Left cardiac atrium (tissue), 4 donors: Measurements from ENCODE around the gene FAM168A. TPM values are rescaled to one million over a fixed set of nuclear protein-coding genes. Genes with fewer than 3 reads are reported as not detected.

Experiments
- ATAC-seq, 2 donors: fragments of 200-7000 bp; cut with Tn5 transposase; one replicate each; pipeline ENCODE4 v1.9.1; 2020; ENCODE audit warnings: mild to moderate bottlenecking in 2 of 2, moderate library complexity in 2 of 2
- DNase-seq: peaks from one replicate; pipeline ENCODE4 v3.0.0-alpha.2; 2020
- intact Hi-C, 2 donors: fragments of 100-400 bp; cut with DNase I; formaldehyde crosslinking; loops; one replicate each; pipeline versions ENCODE4 v1.14.1 to v1.15.1; 2022 to 2023
- total RNA-seq, 2 donors: library from RNA; stranded (reverse); fragmentation: NEBNext Ultra II Directional; extraction: Animal tissue kit (Norgen Biotek cat#: 25700); gene quantifications; one replicate each; pipeline ENCODE4 v1.2.1, GENCODE V29; 2021
- donor health status: DM: no; HTN: yes; CAD: no.
- donor health status: DM: no; HTN: yes; CAD: no; lungs with severe emphysema.
- donor health status: DM: yes; HTN: yes; CAD: no.
- donor health status: Dilated cardiomyopathy.

Gene FAM168A
- total RNA-seq, 2 donors from 2014 or later = 31.5 to 35.2 TPM

GRCh38 chr11:73399636-73400035 lies 198.3 kb downstream of the FAM168A start:
- DNase-seq = no peak
- intact Hi-C loops = no loop called here
- ATAC-seq = no peak

- ATAC-seq = peak; percentile 19
- intact Hi-C loops = no loop called here
- no peak for DNase-seq
Observed at GRCh38 chr11:73399159-73399590, 198.7 kb downstream of the FAM168A start.

DNA sequence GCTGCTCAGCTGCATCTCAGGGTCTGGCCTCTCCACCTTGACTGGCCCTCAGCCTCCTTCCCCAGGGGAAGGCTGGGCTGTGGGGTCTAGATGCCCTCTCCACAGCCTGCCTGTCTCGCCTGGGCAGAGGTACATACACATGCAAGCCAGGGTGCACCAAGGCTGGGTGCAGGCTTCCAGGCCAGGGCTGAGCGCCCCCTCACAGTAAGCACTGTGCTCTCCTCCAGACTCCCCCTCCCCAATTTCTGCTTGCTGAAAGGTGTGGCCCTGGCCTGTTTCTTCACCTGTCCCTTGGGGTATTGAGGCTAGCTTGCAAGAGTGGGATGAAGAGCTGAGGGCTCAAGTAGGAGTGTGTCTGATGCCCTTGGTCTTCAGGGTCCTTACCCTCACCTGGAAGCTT lies 199.2 kb downstream of the FAM168A start:
- intact Hi-C loops = no loop called here
- ATAC-seq (no peak), DNase-seq (no peak)

DNA sequence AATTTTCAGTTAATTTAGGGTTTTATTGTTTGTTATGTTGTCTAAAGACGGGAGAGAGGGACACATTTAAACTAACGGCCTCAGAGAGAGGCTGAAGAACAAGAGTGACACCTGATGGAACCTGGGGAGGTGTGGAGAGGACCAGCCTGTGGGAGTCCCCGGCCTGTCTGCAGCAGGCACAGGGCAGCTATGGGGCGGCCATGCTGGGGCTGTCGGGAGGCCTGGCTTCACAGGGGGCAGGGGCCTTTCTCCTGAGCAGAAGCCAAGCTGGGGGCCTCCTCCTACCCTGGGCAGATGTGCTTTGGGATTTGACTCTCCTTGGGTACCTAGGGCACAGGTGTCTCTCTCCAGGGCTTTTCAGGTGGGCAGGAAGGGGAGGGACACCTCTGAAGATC lies 199.8 kb downstream of the FAM168A start:
- intact Hi-C loops = no loop called here
- ATAC-seq (no peak), DNase-seq (no peak)

DNA sequence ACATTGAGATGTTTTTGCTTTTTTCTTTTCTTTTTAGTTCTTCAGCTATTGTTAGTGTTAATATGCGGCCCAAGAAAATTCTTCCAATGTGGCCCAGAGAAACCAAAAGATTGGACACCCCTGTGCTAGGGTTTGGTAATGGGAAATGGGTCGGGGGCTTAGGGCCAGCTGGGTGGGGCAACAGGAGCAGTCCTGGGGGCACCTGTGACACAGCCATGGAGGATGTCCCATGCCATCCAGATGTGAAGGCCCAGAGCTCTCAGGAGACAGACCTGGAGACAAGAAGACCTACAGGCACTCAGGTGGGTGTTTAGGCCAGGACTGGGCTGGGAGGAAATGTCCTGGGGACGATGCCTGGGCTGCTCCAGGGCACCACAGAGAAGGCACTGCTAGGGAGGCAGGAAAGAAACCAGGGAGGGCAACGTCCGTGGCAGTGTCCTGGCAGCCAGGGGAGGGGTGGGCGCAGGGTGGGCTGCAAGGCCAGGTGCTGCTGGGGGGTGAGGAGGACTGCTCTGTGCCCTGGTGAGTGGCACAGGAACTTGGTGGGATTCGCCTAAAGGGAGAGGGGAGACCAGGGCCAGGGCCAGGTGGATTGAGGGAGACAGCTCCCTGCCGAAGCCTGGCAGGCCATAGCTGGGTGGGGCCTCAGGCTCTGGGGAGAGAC lies 200.3 kb downstream of the FAM168A start:
- no peak for ATAC-seq
- DNase-seq = no peak
- intact Hi-C loops = no loop called here

DNA sequence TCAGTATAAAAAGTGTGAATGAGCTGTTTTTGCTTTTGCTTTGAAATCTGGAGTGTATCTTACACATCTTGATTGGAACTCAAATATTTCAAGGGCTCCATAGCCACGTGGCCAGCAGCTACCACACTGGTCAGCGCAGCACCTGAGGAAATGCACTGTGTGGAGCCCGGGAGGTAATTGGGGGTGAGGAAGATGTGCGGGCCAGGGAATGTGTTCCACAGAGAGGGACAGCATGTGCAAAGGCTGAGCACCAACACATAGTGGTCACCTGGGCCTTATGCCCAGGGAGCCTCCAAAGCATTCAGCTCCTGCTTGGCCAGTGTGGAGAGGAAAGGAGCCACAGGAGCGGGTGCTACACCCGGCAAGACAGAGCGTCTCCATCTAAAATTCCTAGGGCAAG lies 200.9 kb downstream of the FAM168A start:
- ATAC-seq (no peak), DNase-seq (peak; percentile 14)
- intact Hi-C loops = no loop called here

DNA sequence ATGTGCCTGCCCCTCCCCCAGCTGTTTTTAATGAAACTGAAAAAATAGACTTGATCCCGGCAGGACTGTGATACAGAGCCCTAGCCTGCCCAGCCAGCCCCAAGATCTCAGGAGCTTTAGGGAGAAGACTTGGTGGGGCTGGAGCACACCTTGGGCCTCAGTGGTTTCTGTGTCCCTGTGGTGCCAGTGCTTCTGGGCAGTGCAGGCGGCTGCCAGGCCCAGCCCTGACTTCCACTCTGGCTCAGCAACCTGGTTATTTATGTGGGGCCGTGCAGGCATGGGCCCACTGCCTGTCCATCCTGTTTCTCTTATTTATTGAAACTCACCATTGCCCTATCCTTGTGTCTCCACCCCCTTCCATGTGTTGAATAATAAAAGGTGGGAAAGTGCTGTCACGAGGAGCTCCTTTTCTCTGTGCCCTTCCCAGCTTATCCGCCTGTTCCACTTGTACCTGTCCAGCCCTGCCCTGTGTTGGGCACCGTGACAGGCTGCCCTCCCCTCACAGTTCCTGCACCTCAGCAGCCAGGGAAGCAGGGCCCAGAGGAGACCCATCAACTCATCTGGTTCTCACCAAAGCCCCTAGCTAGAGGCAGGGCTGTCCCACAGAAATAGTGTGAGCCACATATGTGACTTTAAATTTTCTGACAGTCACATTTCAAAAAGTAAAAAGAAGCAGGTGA lies 201.5 kb downstream of the FAM168A start:
- ATAC-seq (no peak), DNase-seq (peak; percentile 9)
- intact Hi-C loops = no loop called here

- intact Hi-C loops = no loop called here
- no peak for ATAC-seq
- DNase-seq = peak; percentile 16
Observed at GRCh38 chr11:73395297-73396208, 202.4 kb downstream of the FAM168A start.

GRCh38 chr11:73394416-73395296 lies 203.3 kb downstream of the FAM168A start:
- intact Hi-C loops = loop anchor here (5.0 kb wide), 2 partner anchors 42 to 87 kb away; partner anchors contain the start of gene ARHGEF17 (in 1 of the 2)
- ATAC-seq = no peak

GRCh38 chr11:73393479-73394415 lies 204.2 kb downstream of the FAM168A start:
- ATAC-seq (peak; percentile 61 to 74), DNase-seq (peak; percentile 72)
- intact Hi-C loops = loop anchor here (5.0 kb wide), 2 partner anchors 41 to 86 kb away; partner anchors contain the start of gene ARHGEF17 (in 1 of the 2)

More at GRCh38 chr11:73394416-73395296, 203.3 kb downstream of the FAM168A start:
- DNase-seq = peak; percentile 13

DNA sequence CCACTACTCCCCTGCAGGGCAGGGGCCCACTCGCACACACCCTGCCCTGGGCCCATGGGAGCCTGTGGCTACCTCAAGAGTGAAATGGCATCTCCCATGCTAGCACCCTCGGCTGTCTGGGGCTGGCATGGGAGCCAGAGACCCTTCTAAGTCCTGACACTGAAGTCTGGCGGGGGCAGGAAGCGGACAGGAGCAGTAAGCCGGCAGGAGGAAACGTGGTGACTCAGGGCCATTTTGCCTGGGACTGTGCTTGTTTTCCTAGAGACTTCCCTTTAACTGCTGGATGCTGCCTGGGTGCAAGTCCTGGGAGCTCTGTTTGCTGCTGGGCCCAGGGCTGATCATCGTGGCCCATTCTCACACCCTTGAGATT lies 204.9 kb downstream of the FAM168A start:
- ATAC-seq (no peak), DNase-seq (peak; percentile 20)
- intact Hi-C loops = loop anchor here (5.0 kb wide), 2 partner anchors 41 to 86 kb away; partner anchors contain the start of gene ARHGEF17 (in 1 of the 2)

DNA sequence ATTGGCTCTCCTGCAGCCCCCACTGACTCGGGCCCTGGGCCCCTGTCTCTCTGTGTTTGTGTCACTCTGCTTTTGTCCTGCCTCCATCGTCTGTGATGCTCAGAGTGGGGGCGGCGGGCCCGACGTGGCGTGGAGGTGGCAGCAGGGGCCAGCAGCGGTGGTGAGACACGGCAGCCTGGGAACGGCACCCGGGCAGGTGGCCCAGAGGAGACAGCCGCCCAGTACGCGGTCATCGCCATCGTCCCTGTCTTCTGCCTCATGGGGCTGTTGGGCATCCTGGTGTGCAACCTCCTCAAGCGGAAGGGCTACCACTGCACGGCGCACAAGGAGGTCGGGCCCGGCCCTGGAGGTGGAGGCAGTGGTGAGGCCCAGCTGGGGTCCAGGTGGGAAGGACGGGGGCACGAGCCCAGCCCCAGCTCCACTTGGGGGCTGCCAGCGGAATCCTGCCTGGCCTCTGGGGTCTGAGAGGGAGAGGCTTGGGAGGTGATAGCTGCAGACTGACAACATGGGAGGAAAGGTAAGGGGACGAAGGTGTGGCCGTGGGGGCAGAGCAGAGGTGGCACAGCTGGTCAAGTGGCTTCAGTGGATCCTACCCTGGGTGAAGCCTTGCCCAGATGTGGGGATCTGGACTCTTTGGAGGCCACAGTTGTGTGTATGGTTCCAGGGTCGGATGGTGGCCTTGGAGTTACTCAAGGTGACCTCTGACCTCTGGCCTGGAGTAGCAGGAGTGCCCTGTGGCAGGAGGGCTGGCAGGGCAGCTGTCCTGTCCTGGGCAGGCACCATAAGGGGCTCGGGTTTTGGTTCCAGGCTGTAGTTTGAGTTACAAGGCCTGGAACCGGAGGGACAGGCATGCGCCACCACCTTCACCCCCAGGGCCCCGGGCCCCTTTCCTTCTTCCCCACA lies 205.6 kb downstream of the FAM168A start:
- ATAC-seq (no peak), DNase-seq (peak; percentile 21)
- intact Hi-C loops = loop anchor here (5.0 kb wide), 2 partner anchors 40 to 85 kb away; partner anchors contain the start of gene ARHGEF17 (in 1 of the 2)

GRCh38 chr11:73391665-73392064 lies 206.2 kb downstream of the FAM168A start:
- intact Hi-C loops = loop anchor here (5.0 kb wide), 2 partner anchors 39 to 84 kb away; partner anchors contain the start of gene ARHGEF17 (in 1 of the 2)
- ATAC-seq = no peak
- no peak for DNase-seq

DNA sequence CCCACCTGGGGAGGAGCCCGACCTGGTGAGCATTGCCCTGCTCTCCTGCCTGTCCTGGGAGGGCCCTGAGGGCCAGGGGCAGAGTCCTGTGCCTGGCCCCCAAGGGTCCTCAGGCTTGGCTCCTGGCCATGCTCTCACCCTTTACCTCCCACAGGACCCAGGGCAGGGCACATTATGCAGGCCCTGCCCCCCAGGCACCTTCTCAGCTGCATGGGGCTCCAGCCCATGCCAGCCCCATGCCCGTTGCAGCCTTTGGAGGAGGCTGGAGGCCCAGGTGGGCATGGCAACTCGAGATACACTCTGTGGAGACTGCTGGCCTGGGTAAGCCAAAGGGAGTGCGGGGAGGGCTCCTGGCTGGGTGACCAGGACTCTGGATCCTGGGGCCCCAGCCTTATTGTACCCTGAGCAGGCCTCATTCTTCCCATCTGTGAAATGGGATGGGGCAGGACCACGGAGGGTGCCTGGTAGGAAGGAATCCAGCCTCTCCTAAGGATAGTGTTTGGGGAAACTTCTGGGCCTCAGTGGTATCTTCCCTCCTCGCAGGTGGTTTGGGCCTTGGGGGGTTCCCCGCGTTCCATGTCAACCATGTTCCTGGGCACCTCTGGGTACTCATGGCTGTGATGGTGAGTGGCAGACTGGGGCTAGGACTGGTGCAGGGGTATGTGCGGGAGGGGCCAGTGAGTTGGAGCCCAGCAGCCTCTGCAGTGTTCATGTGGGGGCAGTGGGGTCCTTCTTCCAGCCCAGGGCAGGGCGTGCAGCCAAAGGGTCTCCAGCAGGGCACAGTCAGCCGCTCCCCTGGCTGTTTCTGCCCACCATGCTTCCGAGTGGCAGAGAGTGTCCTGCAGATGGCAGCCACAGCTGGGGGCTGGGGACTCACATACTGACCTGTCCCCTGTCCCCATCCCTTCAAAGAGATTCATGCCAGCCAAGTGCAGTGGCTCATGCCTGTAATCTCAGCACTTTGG lies 207.0 kb downstream of the FAM168A start:
- ATAC-seq (no peak), DNase-seq (peak; percentile 13)
- intact Hi-C loops = loop anchor here (5.0 kb wide), 2 partner anchors 39 to 84 kb away; partner anchors contain the start of gene ARHGEF17 (in 1 of the 2)

DNA sequence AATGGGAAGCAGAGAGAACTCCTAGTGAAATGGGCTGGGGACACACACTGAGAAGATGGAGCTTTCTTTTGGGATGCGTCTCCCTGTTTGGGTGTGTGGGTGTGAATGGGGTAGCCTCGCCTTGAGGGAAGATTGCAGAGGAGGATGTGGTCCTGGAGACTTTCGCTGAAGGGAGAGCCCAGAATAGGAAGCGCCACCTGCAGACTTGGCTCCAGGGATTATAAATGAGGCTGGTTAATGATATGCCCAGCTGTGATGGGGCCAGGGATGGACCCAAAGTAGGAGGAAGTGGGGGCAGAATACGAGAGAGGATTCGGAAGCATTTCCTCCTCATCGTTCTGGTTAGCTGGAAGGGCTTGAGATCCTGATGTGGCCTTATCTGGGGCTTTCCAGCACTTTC lies 208.0 kb downstream of the FAM168A start:
- DNase-seq = peak; percentile 5

More for the DNA sequence above, 208.0 kb downstream of the FAM168A start:
- intact Hi-C loops = loop anchor here (5.0 kb wide), 2 partner anchors 38 to 83 kb away; partner anchors contain the start of gene ARHGEF17 (in 1 of the 2)
- no peak for ATAC-seq
